ENCODE results near the gene MGAT1.
"Not testable (repeated sequence)": the region's sequence is repeated elsewhere in the genome, so short reads cannot be mapped to it uniquely, and the experiment has no call there.

Gene MGAT1

GRCh38 chr5:180784497-180785097 lies 18.0 kb downstream of the MGAT1 start:
- DNase-seq = peak; percentile 61

- DNase-seq = no peak
Measured at GRCh38 chr5:180783340-180784052, 19.1 kb downstream of the MGAT1 start.

GRCh38 chr5:180782748-180783147 lies 19.9 kb downstream of the MGAT1 start:
- no peak for DNase-seq

GRCh38 chr5:180781900-180782326 lies 20.7 kb downstream of the MGAT1 start:
- DNase-seq = not testable (repeated sequence)

- no peak for DNase-seq
Measured at GRCh38 chr5:180779985-180780610, 22.5 kb downstream of the MGAT1 start.

GRCh38 chr5:180777475-180777874 lies 25.1 kb downstream of the MGAT1 start:
- DNase-seq = no peak

- no peak for DNase-seq
Measured at GRCh38 chr5:180776376-180776775, 26.2 kb downstream of the MGAT1 start.

- DNase-seq = no peak
Measured at GRCh38 chr5:180775624-180776023, 27.0 kb downstream of the MGAT1 start.

GRCh38 chr5:180771839-180772238 lies 30.8 kb downstream of the MGAT1 start:
- no peak for DNase-seq

GRCh38 chr5:180769821-180770220 lies 32.8 kb downstream of the MGAT1 start:
- DNase-seq = no peak

GRCh38 chr5:180755601-180756000 lies 47.0 kb downstream of the MGAT1 start:
- DNase-seq = no peak

GRCh38 chr5:180744253-180744652 lies 58.4 kb downstream of the MGAT1 start:
- DNase-seq = no peak

GRCh38 chr5:180742727-180743126 lies 59.9 kb downstream of the MGAT1 start:
- DNase-seq = no peak

GRCh38 chr5:180740953-180741352 lies 61.7 kb downstream of the MGAT1 start:
- not testable (repeated sequence) for DNase-seq

- no peak for DNase-seq
Measured at GRCh38 chr5:180739958-180740357, 62.6 kb downstream of the MGAT1 start, which contains the start of gene OR2Y1. OR2Y1 (minus strand) TSS chr5:180740058; CDS start chr5:180740058, 0 bp downstream.

GRCh38 chr5:180739271-180739670 lies 63.3 kb downstream of the MGAT1 start:
- no peak for DNase-seq

GRCh38 chr5:180736536-180736935 lies 66.1 kb downstream of the MGAT1 start:
- DNase-seq = peak; percentile 2
